Measurements from ENCODE around the gene ETFA. TPM values are rescaled to one million over a fixed set of nuclear protein-coding genes. Genes with fewer than 3 reads are reported as not detected.
A peak's percentile ranks its signal among the peaks of the same experiment; 100 is the strongest.

The ETFA gene
- total RNA-seq, 4 donors from 2014 or later, result 179 to 261 (median 227) TPM

DNA sequence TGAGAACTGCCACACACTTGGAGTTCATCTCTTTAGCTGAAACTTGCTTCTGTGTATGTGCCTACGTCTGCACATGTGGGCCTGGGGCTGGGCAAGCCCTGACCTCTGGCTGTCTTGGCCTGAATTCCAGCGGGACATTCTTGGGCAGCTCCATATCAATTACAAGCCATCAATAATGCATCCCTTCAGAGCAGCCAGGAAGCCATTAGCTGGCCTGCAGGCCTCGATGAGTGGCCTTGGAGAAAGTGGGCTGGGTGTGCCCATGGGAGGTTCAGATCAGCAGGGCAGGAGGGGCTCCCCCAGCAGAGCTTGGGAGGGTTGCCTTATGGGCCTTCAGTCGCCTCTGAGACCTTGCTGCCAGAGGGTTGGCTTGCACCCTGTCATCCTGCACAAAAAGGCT, 124.1 kb downstream of the ETFA start:
- no peak overlapping the region for H3K27ac ChIP-seq
- no peak for ATAC-seq
- no peak for TF ChIP-seq POLR2A (IDR thresholded peaks at IDR 0.05)
- TF ChIP-seq, protein P1, sequence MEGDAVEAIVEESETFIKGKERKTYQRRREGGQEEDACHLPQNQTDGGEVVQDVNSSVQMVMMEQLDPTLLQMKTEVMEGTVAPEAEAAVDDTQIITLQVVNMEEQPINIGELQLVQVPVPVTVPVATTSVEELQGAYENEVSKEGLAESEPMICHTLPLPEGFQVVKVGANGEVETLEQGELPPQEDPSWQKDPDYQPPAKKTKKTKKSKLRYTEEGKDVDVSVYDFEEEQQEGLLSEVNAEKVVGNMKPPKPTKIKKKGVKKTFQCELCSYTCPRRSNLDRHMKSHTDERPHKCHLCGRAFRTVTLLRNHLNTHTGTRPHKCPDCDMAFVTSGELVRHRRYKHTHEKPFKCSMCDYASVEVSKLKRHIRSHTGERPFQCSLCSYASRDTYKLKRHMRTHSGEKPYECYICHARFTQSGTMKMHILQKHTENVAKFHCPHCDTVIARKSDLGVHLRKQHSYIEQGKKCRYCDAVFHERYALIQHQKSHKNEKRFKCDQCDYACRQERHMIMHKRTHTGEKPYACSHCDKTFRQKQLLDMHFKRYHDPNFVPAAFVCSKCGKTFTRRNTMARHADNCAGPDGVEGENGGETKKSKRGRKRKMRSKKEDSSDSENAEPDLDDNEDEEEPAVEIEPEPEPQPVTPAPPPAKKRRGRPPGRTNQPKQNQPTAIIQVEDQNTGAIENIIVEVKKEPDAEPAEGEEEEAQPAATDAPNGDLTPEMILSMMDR (IDR thresholded peaks at IDR 0.05 in 4 of 5, conservative IDR thresholded peaks at IDR 0.05 in 1 of 5), result no peak
- no peaks in the 10 kb centered on the region for H3K36me3 ChIP-seq
- no peaks in the 10 kb centered on the region for H3K27me3 ChIP-seq
- DNase-seq, result no peak
- no peak overlapping the region for H3K4me3 ChIP-seq
- no peaks in the 10 kb centered on the region for H3K9me3 ChIP-seq
- intact Hi-C loops (cut with DNase I; ENCODE audit: low total_unique reads) (loop anchor here (10.0 kb wide), 1 partner anchor 878 kb away; no protein-coding TSS in a partner anchor), in situ Hi-C loops (cut with MboI; ENCODE audit: low sequenced_read_pairs in 4 of 4) (loop anchor here in 1 of 4 donors (25.0 kb wide), 1 partner anchor 150 kb away; the partner anchor contains the start of gene ISL2)
- H3K4me1 ChIP-seq, result peaks cover 14 to 49% of the 10 kb centered on the region in 2 donors

DNA sequence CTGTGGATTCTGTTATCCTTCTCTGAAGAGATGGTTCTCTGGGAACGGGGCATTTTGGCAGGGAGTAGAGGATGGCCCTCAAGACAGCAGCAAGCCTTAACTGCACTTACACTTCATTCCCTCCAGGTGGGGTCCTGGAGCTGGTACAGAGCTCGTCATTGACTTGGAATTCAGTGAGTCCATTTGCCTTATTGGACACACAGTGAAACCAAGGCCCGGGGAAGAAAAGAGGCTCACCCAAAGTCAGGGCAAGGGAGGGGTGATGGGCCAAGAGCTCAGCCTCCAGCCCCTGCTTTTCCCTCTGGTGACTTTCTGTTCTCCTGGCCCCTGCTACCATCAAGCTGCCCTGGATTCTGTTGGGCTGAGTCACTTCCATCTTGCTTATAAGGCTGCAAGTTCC, 125.6 kb downstream of the ETFA start:
- peak; percentile 9 to 34 for ATAC-seq
- H3K9me3 ChIP-seq, result no peaks in the 10 kb centered on the region
- TF ChIP-seq POLR2A (IDR thresholded peaks at IDR 0.05), result no peak
- TF ChIP-seq, protein P1 (IDR thresholded peaks at IDR 0.05 in 4 of 5, conservative IDR thresholded peaks at IDR 0.05 in 1 of 5), result peak in 3 of 5 experiments; percentile 28 to 61 (median 44)
- H3K27me3 ChIP-seq, result no peaks in the 10 kb centered on the region
- no peak overlapping the region for H3K4me3 ChIP-seq
- H3K4me1 ChIP-seq, result peaks cover 11 to 50% of the 10 kb centered on the region in 2 donors
- peak in 1 of 2 donors; percentile 60 for DNase-seq
- in situ Hi-C loops (cut with MboI; ENCODE audit: low sequenced_read_pairs in 4 of 4), result loop anchor here in 1 of 4 donors (25.0 kb wide), 1 partner anchor 152 kb away; the partner anchor contains the start of gene ISL2
- intact Hi-C loops (cut with DNase I; ENCODE audit: low total_unique reads), result loop anchor here (2.0 to 10.0 kb wide), 2 partner anchors 33 to 879 kb away; no protein-coding TSS in a partner anchor
- peak overlapping the region in 2 of 4 donors; percentile 19 to 98 for H3K27ac ChIP-seq
- H3K36me3 ChIP-seq, result no peaks in the 10 kb centered on the region

DNA sequence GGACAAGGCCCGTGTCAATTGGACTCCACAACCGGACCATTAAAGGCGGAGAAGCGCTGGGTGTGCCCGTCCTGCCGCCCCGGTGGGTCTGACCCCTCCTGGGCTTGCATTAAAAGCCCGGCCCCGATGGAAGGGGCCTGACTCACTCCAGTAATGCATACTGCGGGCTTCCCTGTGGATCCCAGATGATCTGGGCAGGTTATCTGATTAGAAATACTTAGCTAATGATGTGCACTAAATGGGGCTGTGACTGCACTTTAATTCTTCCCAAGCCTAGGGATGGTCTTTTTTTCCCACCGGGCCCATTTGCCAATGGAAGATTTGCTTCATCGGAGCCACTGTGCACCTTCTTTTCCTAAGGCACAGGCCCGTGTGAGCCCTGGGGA, 126.6 kb downstream of the ETFA start:
- Histone ChIP-seq H3K4me1 (peaks cover 11 to 46% of the 10 kb centered on the region in 2 donors), H3K9me3 (no peaks in the 10 kb centered on the region), H3K36me3 (no peaks in the 10 kb centered on the region), H3K27me3 (no peaks in the 10 kb centered on the region), H3K4me3 (no peak overlapping the region), H3K27ac (peak overlapping the region in 1 of 4 donors; percentile 98)
- intact Hi-C loops (cut with DNase I; ENCODE audit: low total_unique reads), result loop anchor here (2.0 to 10.0 kb wide), 2 partner anchors 32 to 880 kb away; no protein-coding TSS in a partner anchor
- no peak for ATAC-seq
- no peak for DNase-seq
- TF ChIP-seq, protein P1 (IDR thresholded peaks at IDR 0.05 in 4 of 5, conservative IDR thresholded peaks at IDR 0.05 in 1 of 5), result no peak
- no peak for TF ChIP-seq POLR2A (IDR thresholded peaks at IDR 0.05)
- in situ Hi-C loops (cut with MboI; ENCODE audit: low sequenced_read_pairs in 4 of 4), result loop anchor here in 1 of 4 donors (25.0 kb wide), 1 partner anchor 153 kb away; the partner anchor contains the start of gene ISL2

DNA sequence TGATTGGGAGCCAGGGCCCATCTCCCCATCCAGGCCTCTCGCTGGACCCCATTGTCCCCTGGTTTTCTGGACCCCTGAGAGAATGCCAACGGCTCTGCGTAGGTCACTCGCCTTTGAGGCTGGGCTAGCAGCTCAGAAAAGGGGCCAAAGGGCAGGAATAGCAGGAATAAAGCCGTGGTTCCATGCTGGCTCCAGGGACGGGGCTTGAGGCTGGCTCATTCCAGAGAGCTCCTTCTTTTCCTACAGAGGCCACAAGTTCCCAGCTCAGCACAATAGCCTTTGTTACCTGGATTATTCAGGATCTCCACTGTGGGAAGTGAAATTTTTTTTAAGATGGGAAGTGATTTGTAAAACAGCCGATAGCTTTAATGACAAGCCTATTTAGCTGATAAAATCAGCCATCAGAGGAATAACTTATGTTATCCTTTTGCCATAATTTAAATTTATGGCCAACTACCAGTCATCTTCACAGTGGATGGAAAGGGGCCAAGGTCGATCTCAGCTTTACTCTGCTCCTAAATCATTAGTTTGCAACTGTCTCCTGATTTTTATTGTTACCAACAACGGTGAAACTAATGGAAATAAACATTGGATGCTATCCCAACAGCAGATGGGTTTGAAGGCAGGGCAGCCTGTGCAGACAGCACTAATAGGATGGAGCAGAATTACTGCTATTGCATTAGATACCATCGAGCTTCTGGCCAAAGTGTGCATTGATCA, 127.2 kb downstream of the ETFA start:
- H3K4me1 ChIP-seq, result peaks cover 11 to 50% of the 10 kb centered on the region in 2 donors
- in situ Hi-C loops (cut with MboI; ENCODE audit: low sequenced_read_pairs in 4 of 4), result loop anchor here in 1 of 4 donors (25.0 kb wide), 1 partner anchor 153 kb away; the partner anchor contains the start of gene ISL2
- H3K27me3 ChIP-seq, result no peaks in the 10 kb centered on the region
- H3K27ac ChIP-seq, result peak overlapping the region; percentile 89 to 98 (median 94)
- ATAC-seq (no peak), DNase-seq (no peak)
- no peak overlapping the region for H3K4me3 ChIP-seq
- TF ChIP-seq, protein P1 (IDR thresholded peaks at IDR 0.05 in 4 of 5, conservative IDR thresholded peaks at IDR 0.05 in 1 of 5), result no peak
- TF ChIP-seq POLR2A (IDR thresholded peaks at IDR 0.05), result no peak
- H3K36me3 ChIP-seq, result no peaks in the 10 kb centered on the region
- intact Hi-C loops (cut with DNase I; ENCODE audit: low total_unique reads), result loop anchor here (2.0 to 10.0 kb wide), 3 partner anchors 13 to 881 kb away; no protein-coding TSS in a partner anchor
- H3K9me3 ChIP-seq, result no peaks in the 10 kb centered on the region

Measured in gastrocnemius medialis (tissue), 4 donors.